GM12875 (cell line): Measurements from ENCODE around the gene FN1.

Experiments
- H3K4me3 ChIP-seq: one replicate; pipeline ENCODE4 v1.5.1; 2011; ENCODE audit warnings: low read depth, low read length, control low read depth
- CTCF ChIP-seq: IDR thresholded peaks from 2 replicates; pipeline ENCODE4 v1.5.1; 2011; ENCODE audit warnings: low read depth, mild to moderate bottlenecking, control low read depth, inconsistent platforms, low read length, moderate library complexity, borderline replicate concordance; ENCODE audit not compliant: insufficient read depth

The FN1 gene

GRCh38 chr2:215396595-215397313 lies 39.1 kb downstream of the FN1 start:
- no peak overlapping the region for H3K4me3 ChIP-seq
- TF ChIP-seq CTCF, result no peak

- TF ChIP-seq CTCF, result no peak
- H3K4me3 ChIP-seq, result no peak overlapping the region
Observed at GRCh38 chr2:215395687-215396460, 40.0 kb downstream of the FN1 start.

- H3K4me3 ChIP-seq, result no peak overlapping the region
Observed at GRCh38 chr2:215394102-215394805, 41.6 kb downstream of the FN1 start.

GRCh38 chr2:215392687-215393270 lies 43.1 kb downstream of the FN1 start:
- no peak overlapping the region for H3K4me3 ChIP-seq
- TF ChIP-seq CTCF, result no peak

More at GRCh38 chr2:215394102-215394805, 41.6 kb downstream of the FN1 start:
- TF ChIP-seq CTCF, result no peak

GRCh38 chr2:215392164-215392563 lies 43.7 kb downstream of the FN1 start:
- no peak overlapping the region for H3K4me3 ChIP-seq
- no peak for TF ChIP-seq CTCF

- no peak overlapping the region for H3K4me3 ChIP-seq
- no peak for TF ChIP-seq CTCF
Observed at GRCh38 chr2:215391531-215391930, 44.3 kb downstream of the FN1 start.

- TF ChIP-seq CTCF, result no peak
- H3K4me3 ChIP-seq, result no peak overlapping the region
Observed at GRCh38 chr2:215390550-215390913, 45.3 kb downstream of the FN1 start.
